ENCODE data around the gene PRSS33.

PRSS33 gene

GRCh38 chr16:2820836-2821486 is 33.6 kb upstream of the PRSS33 start:
- DNase-seq (ENCODE audit: low read depth in 1 of 2, low spot score in 1 of 2): no peak

- DNase-seq (ENCODE audit: low read depth in 1 of 2, low spot score in 1 of 2): no peak
These were observed 32.8 kb upstream of the PRSS33 start for GRCh38 chr16:2819939-2820835.

GRCh38 chr16:2819179-2819938 is 32.0 kb upstream of the PRSS33 start:
- DNase-seq (ENCODE audit: low read depth in 1 of 2, low spot score in 1 of 2): no peak

GRCh38 chr16:2818272-2818876 is 31.0 kb upstream of the PRSS33 start:
- no peak for DNase-seq (ENCODE audit: low read depth in 1 of 2, low spot score in 1 of 2)

- no peak for DNase-seq (ENCODE audit: low read depth in 1 of 2, low spot score in 1 of 2)
These were observed 30.2 kb upstream of the PRSS33 start for GRCh38 chr16:2817340-2818271.

- peak in 1 of 2 donors; percentile 30 for DNase-seq (ENCODE audit: low read depth in 1 of 2, low spot score in 1 of 2)
These were observed 29.5 kb upstream of the PRSS33 start, which contains the start of gene PRSS21 for GRCh38 chr16:2816751-2817339. PRSS21 (plus strand) TSS chr16:2817237; CDS start chr16:2817269, 32 bp downstream.

- no peak for DNase-seq (ENCODE audit: low read depth in 1 of 2, low spot score in 1 of 2)
These were observed 28.0 kb upstream of the PRSS33 start for GRCh38 chr16:2815299-2815771.

GRCh38 chr16:2814551-2815298 is 27.4 kb upstream of the PRSS33 start:
- no peak for DNase-seq (ENCODE audit: low read depth in 1 of 2, low spot score in 1 of 2)

- DNase-seq (ENCODE audit: low read depth in 1 of 2, low spot score in 1 of 2): no peak
These were observed 26.4 kb upstream of the PRSS33 start for GRCh38 chr16:2813771-2814221.

GRCh38 chr16:2811703-2812471 is 24.5 kb upstream of the PRSS33 start:
- no peak for DNase-seq (ENCODE audit: low read depth in 1 of 2, low spot score in 1 of 2)

- DNase-seq (ENCODE audit: low read depth in 1 of 2, low spot score in 1 of 2): no peak
These were observed 23.3 kb upstream of the PRSS33 start for GRCh38 chr16:2810651-2811050.

GRCh38 chr16:2809149-2809760 is 21.9 kb upstream of the PRSS33 start:
- no peak for DNase-seq (ENCODE audit: low read depth in 1 of 2, low spot score in 1 of 2)

GRCh38 chr16:2808181-2808580 is 20.8 kb upstream of the PRSS33 start:
- DNase-seq (ENCODE audit: low read depth in 1 of 2, low spot score in 1 of 2): no peak

- DNase-seq (ENCODE audit: low read depth in 1 of 2, low spot score in 1 of 2): no peak
These were observed 18.9 kb upstream of the PRSS33 start for GRCh38 chr16:2806286-2806685.

- no peak for DNase-seq (ENCODE audit: low read depth in 1 of 2, low spot score in 1 of 2)
These were observed 17.4 kb upstream of the PRSS33 start for GRCh38 chr16:2804728-2805127.

- no peak for DNase-seq (ENCODE audit: low read depth in 1 of 2, low spot score in 1 of 2)
These were observed 16.3 kb upstream of the PRSS33 start for GRCh38 chr16:2803545-2804195.

- DNase-seq (ENCODE audit: low read depth in 1 of 2, low spot score in 1 of 2): no peak
These were observed 12.5 kb upstream of the PRSS33 start for GRCh38 chr16:2799859-2800226.
